Measurements from ENCODE around the gene SWI5. TPM values are rescaled to one million over a fixed set of nuclear protein-coding genes. Genes with fewer than 3 reads are reported as not detected.
A peak's percentile ranks its signal among the peaks of the same experiment; 100 is the strongest.

Gene SWI5
- total and polyA plus RNA-seq, 2 donors (not counting 1 experiment from before 2014, with no cell fraction given) = 35.7 to 46.7 TPM

DNA sequence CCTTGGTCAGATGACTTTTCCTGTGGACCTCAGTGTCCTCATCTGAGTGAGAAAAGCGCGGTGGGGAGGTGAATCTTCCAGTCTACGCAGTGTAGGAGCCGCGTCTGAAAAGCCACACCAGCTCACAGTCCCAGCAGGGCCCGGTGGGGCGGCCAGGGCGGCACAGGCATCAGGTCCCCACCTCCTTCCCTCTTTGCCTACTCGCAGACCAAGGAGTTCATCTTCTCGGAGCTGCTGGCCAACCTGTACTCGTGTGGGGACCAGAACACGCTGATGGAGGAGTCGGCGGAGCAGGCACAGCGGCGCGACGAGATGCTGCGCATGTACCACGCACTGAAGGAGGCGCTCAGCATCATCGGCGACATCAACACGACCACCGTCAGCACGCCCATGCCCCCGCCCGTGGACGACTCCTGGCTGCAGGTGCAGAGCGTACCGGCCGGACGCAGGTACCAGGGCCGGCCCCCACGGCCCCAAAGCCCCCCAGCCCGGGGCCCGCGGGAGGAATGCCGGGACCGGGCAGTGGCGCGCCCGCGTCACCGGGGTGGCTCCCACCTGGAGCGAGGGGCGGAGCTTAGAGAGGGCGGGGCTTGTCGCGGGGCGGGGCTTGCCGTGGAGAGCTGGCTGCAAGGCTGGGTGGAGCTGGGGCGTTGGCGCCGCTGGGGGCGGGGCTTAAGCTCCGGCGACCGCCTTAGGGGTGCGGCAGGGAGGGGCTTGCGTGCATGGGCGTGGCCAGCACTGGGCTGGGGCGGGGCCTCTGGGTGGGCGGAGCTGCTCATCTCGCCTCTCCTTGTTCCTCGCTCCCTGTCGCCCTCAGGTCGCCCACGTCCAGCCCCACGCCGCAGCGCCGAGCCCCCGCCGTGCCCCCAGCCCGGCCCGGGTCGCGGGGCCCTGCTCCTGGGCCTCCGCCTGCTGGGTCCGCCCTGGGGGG is 25.9 kb upstream of the SWI5 start:
- Histone ChIP-seq H2AFZ (ENCODE audit: low read length) (no peak overlapping the region), H3K4me2 (ENCODE audit: extremely low read depth, insufficient read depth, low read length) (no peak overlapping the region), H3K36me3 (ENCODE audit: control insufficient read depth, insufficient read depth, low read length) (peaks cover 2% of the 10 kb centered on the region)

DNA sequence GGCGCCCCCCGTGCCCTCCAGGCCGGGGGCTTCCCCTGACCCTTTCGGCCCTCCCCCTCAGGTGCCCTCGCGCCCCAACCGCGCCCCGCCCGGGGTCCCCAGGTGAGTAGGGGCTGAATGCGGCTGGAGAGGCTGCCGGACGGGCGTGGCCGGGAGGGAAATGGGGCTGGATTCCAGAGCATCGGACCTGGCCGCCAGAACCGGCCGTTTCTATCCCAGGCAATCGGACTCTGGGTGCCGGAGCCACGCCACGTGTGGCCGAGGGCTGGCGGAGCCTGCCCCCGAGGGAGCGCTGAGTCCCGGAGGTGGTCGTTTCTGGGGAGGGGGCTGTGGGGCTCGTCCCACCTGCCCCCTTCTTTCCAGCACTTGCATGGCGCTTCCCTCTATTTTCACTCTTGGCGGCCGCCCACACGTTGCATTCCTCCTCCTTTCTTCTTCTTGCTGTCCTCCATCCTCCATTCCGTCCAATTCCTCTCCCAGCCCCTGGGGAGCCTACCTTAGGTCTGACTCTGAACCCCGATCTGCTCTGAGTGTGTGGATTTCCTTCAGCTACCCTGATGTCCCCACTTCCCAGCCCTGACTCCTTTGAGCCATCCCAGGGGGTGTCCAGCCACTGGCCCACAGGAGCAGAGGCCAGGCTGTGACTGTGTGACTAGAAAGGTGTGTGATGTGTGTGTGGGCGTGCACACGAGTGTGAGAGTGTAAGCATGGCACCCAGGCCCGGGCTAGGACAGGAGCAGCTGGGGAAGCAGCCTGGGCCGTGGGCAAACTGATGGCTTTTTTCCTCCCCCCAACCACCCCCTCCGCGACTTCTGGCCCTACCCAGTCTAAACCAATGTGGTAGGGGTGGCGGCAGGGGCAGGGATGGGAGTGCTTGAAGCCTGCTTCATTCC is 25.0 kb upstream of the SWI5 start:
- Histone ChIP-seq H3K4me1 (ENCODE audit: control insufficient read depth, extremely low read depth, insufficient read depth, low read length) (peaks cover 4% of the 10 kb centered on the region), H3K4me3 (replicated peaks in 1 of 4; ENCODE audit: control extremely low read depth in 1 of 4, insufficient read depth in 1 of 4, low read depth in 3 of 4, low read length in 4 of 4) (no peak overlapping the region), H3K9ac (ENCODE audit: insufficient read depth, low read length) (no peak overlapping the region)

More for the DNA sequence above, 25.9 kb upstream of the SWI5 start:
- Histone ChIP-seq H3K27me3 (ENCODE audit: control insufficient read depth, insufficient read depth, low read length) (no peaks in the 10 kb centered on the region), H3K79me2 (ENCODE audit: control insufficient read depth, insufficient read depth, low read length) (no peaks in the 10 kb centered on the region), H3K4me1 (ENCODE audit: control insufficient read depth, extremely low read depth, insufficient read depth, low read length) (peaks cover 12% of the 10 kb centered on the region), H3K27ac (ENCODE audit: insufficient read depth, low read length) (no peak overlapping the region), H3K9ac (ENCODE audit: insufficient read depth, low read length) (no peak overlapping the region), H3K9me3 (ENCODE audit: control insufficient read depth, insufficient read depth, low read depth, low read length) (no peaks in the 10 kb centered on the region), H4K20me1 (ENCODE audit: control insufficient read depth, extremely low read depth, insufficient read depth, low read length) (no peaks in the 10 kb centered on the region), H3K4me3 (replicated peaks in 1 of 4; ENCODE audit: control extremely low read depth in 1 of 4, insufficient read depth in 1 of 4, low read depth in 3 of 4, low read length in 4 of 4) (no peak overlapping the region)
- TF ChIP-seq EZH2 (IDR thresholded peaks at IDR 0.05; ENCODE audit: low read length, missing control alignments) = no peak
- TF ChIP-seq, protein P1, sequence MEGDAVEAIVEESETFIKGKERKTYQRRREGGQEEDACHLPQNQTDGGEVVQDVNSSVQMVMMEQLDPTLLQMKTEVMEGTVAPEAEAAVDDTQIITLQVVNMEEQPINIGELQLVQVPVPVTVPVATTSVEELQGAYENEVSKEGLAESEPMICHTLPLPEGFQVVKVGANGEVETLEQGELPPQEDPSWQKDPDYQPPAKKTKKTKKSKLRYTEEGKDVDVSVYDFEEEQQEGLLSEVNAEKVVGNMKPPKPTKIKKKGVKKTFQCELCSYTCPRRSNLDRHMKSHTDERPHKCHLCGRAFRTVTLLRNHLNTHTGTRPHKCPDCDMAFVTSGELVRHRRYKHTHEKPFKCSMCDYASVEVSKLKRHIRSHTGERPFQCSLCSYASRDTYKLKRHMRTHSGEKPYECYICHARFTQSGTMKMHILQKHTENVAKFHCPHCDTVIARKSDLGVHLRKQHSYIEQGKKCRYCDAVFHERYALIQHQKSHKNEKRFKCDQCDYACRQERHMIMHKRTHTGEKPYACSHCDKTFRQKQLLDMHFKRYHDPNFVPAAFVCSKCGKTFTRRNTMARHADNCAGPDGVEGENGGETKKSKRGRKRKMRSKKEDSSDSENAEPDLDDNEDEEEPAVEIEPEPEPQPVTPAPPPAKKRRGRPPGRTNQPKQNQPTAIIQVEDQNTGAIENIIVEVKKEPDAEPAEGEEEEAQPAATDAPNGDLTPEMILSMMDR (conservative IDR thresholded peaks at IDR 0.05 in 1 of 2, IDR thresholded peaks at IDR 0.05 in 1 of 2; ENCODE audit: low read depth in 1 of 2, low read length in 2 of 2) = no peak
- DNase-seq (ENCODE audit: low read depth in 2 of 2) = peak; percentile 47 to 57

More for the DNA sequence above, 25.0 kb upstream of the SWI5 start:
- H4K20me1 ChIP-seq (ENCODE audit: control insufficient read depth, extremely low read depth, insufficient read depth, low read length) = no peaks in the 10 kb centered on the region
- no peak overlapping the region for H3K4me2 ChIP-seq (ENCODE audit: extremely low read depth, insufficient read depth, low read length)
- H3K27ac ChIP-seq (ENCODE audit: insufficient read depth, low read length) = no peak overlapping the region
- no peak for DNase-seq (ENCODE audit: low read depth in 2 of 2)
- no peaks in the 10 kb centered on the region for H3K27me3 ChIP-seq (ENCODE audit: control insufficient read depth, insufficient read depth, low read length)
- no peak overlapping the region for H2AFZ ChIP-seq (ENCODE audit: low read length)
- TF ChIP-seq EZH2 (IDR thresholded peaks at IDR 0.05; ENCODE audit: low read length, missing control alignments) = no peak
- TF ChIP-seq, protein P1 (conservative IDR thresholded peaks at IDR 0.05 in 1 of 2, IDR thresholded peaks at IDR 0.05 in 1 of 2; ENCODE audit: low read depth in 1 of 2, low read length in 2 of 2) = no peak
- peaks cover 6% of the 10 kb centered on the region for H3K36me3 ChIP-seq (ENCODE audit: control insufficient read depth, insufficient read depth, low read length)
- H3K9me3 ChIP-seq (ENCODE audit: control insufficient read depth, insufficient read depth, low read depth, low read length) = no peaks in the 10 kb centered on the region
- no peaks in the 10 kb centered on the region for H3K79me2 ChIP-seq (ENCODE audit: control insufficient read depth, insufficient read depth, low read length)
